NAMALWA (cell line): ENCODE data around the gene CYP2F1.
"Not testable (repeated sequence)": the region's sequence is repeated elsewhere in the genome, so short reads cannot be mapped to it uniquely, and the experiment has no call there.

ENCODE experiments used
- DNase-seq: peaks from one replicate; pipeline ENCODE4 v3.0.0-alpha.2; 2015; ENCODE audit warnings: low spot score

Gene CYP2F1

GRCh38 chr19:41114132-41114531 lies at the start of gene CYP2F1:
CYP2F1 (plus strand) TSS chr19:41114432; CDS start chr19:41116189, 1,757 bp downstream.
- DNase-seq = no peak

GRCh38 chr19:41064974-41065569 lies 49.2 kb upstream of the CYP2F1 start:
- peak; percentile 36 for DNase-seq

- no peak for DNase-seq
Measured at GRCh38 chr19:41076286-41076685, 37.9 kb upstream of the CYP2F1 start.

- DNase-seq = no peak
Measured at GRCh38 chr19:41083516-41083915, 30.7 kb upstream of the CYP2F1 start.

GRCh38 chr19:41085748-41086415 lies 28.4 kb upstream of the CYP2F1 start:
- DNase-seq = no peak

GRCh38 chr19:41088151-41088550 lies 26.1 kb upstream of the CYP2F1 start, which contains the start of gene CYP2A13:
CYP2A13 (plus strand) TSS chr19:41088451; CDS start chr19:41088472, 21 bp downstream.
- DNase-seq = no peak

- no peak for DNase-seq
Measured at GRCh38 chr19:41089959-41090358, 24.3 kb upstream of the CYP2F1 start.

GRCh38 chr19:41095703-41096102 lies 18.5 kb upstream of the CYP2F1 start:
- DNase-seq = no peak

GRCh38 chr19:41096353-41096752 lies 17.9 kb upstream of the CYP2F1 start:
- DNase-seq = no peak

- DNase-seq = no peak
Measured at GRCh38 chr19:41097302-41097701, 16.9 kb upstream of the CYP2F1 start.

GRCh38 chr19:41098762-41099161 lies 15.5 kb upstream of the CYP2F1 start:
- DNase-seq = no peak

GRCh38 chr19:41102210-41102609 lies 12.0 kb upstream of the CYP2F1 start:
- not testable (repeated sequence) for DNase-seq

- no peak for DNase-seq
Measured at GRCh38 chr19:41106177-41106576, 8.1 kb upstream of the CYP2F1 start.

- no peak for DNase-seq
Measured at GRCh38 chr19:41111296-41111695, 2.9 kb upstream of the CYP2F1 start.

- DNase-seq = no peak
Measured at GRCh38 chr19:41111750-41112295, 2.4 kb upstream of the CYP2F1 start.

- no peak for DNase-seq
Measured at GRCh38 chr19:41112728-41113290, 1.4 kb upstream of the CYP2F1 start.

GRCh38 chr19:41116261-41116660 lies 2.0 kb downstream of the CYP2F1 start:
- DNase-seq = no peak

- DNase-seq = not testable (repeated sequence)
Measured at GRCh38 chr19:41120929-41121911, 7.0 kb downstream of the CYP2F1 start.

- DNase-seq = not testable (repeated sequence)
Measured at GRCh38 chr19:41122846-41123245, 8.6 kb downstream of the CYP2F1 start.

GRCh38 chr19:41123716-41124294 lies 9.6 kb downstream of the CYP2F1 start:
- no peak for DNase-seq

GRCh38 chr19:41126765-41127203 lies 12.6 kb downstream of the CYP2F1 start:
- peak; percentile 41 for DNase-seq
